NCI-H2227 (cell line): Measurements from ENCODE around the gene LIMS4.
"Not testable (repeated sequence)": the region's sequence is repeated elsewhere in the genome, so short reads cannot be mapped to it uniquely, and the experiment has no call there.

Source experiments
- DNase-seq: peaks from one replicate; lab custom pipeline; 2025; ENCODE audit not compliant: unreplicated experiment; lab: John Stamatoyannopoulos, UW

The LIMS4 gene, protein sequence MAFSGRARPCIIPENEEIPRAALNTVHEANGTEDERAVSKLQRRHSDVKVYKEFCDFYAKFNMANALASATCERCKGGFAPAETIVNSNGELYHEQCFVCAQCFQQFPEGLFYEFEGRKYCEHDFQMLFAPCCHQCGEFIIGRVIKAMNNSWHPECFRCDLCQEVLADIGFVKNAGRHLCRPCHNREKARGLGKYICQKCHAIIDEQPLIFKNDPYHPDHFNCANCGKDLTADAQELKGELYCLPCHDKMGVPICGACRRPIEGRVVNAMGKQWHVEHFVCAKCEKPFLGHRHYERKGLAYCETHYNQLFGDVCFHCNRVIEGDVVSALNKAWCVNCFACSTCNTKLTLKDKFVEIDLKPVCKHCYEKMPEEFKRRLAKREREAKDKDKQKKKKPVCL

DNA sequence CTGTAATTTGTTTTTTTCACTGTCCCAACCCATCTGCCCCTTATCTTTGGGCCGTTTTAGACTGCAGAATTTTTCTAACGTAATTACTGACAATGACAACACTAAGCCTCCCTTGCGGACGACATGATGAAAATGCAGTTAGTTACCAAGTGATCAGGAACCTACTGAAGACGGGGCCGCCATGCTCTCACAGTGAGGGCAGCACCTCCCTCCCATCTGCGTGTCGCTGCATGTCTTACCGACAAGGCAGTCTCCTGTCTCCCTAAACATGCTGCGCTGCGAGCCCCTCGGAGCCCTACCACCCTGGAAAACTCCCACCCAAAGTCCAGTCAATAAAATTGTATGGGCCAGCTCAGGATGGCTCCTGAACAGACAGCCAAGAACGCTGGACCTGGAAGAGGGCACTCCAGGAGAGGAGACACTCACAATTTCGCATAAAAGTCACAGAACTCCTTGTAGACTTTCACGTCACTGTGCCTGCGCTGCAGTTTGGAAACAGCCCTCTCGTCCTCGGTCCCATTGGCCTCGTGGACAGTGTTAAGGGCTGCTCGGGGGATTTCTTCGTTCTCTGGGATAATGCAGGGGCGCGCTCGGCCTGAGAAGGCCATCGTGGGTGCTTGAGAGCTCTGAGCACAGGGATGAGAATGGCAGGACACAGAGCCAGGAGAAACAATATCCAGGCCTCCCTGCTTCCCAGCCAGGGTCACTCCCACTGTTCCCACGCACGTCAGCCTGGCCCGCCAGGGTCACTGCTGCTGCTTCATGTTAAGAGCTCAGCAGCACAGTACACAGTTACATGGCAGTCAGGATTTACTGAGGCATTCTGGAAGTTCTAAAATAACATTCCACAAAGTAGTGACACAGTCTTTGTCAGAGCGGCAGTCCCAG is at the start of gene LIMS4:
LIMS4 (minus strand) TSS at position 646 of the 888 bp plus-strand sequence; CDS start at position 608, 38 bp downstream.
- DNase-seq, result not testable (repeated sequence)

DNA sequence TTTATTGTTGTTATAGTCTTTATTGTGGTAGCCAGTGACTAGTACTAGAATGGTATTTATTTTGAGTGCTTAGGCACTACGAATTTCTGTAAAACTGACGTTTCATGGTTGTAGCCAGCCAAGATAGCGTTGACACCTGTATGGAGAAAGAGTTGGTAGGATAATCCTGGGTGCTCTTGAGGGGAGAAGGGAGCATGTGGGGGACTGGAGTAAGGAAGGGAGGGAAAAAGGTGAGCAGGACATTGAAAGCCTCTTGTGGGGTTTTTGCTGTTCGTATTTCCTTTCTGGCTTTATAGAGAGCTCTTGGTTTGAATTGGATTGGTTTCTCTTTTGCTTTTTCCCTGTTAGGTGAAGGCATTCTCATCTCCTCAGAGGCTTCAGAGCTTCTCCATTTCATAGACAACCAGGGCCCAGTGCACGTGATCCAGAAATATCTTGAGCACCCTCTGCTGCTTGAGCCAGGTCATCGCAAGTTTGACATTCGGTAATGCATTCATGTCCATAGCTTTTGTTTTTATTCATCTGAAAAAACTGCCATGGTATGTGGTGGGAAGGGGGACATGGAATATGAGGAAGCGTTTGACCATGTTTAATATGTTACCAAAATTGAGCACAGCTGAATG is 27.2 kb upstream of the LIMS4 start:
- DNase-seq, result not testable (repeated sequence)

DNA sequence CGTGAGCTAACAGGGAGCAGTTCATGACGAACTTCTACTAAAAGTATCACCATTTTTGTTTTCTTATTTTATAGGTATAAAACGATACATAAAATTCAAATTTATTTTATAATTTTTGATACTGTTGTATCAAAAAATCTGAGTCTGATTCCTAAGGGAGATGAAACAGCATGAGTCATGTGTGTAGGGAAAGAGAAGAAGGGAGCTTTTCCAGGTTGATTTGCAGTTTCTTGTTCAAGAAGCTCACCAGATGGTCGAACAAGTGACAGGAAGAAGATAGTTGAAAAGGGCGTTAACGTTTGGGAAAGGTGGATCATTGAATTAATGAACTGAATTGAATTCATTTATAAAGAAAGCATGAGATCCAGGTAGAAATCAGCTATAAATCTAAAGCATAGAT is 23.4 kb upstream of the LIMS4 start:
- not testable (repeated sequence) for DNase-seq

DNA sequence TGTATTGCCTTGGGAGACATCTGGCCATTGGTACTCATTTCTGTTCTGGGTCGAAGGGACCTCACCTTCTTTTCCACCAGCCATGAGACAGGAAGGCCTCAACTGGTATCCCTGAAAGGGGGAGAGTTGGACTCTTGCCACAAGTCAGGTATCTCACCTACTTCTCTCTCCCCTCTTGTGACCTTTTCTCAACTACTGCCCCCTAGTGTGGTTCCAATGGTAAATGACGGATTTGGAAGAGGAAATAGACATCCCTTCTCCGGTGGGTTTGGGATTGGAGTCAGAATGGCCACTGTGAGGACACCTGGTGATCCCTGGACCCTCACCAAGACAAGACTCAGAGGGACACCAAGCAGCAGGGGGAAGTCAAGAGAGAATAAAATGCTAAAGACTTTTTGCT is 21.9 kb upstream of the LIMS4 start:
- DNase-seq, result not testable (repeated sequence)

DNA sequence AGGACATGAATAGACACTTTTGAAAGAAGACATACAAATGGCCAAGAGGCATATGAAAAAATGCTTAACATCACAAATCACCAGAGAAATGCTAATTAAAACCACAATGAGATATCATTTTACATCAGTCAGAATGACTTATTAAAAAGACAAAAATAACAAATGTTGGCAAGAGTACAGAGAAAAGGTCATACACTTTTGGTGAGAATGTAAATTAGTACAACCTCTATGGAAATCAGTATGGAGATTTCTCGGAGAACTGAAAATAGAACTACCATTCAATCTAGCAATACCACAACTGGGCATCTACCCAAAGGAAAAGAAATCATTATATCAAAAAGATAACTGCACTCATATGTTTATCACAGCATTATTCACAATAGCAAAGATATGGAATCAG is 16.4 kb upstream of the LIMS4 start:
- not testable (repeated sequence) for DNase-seq

DNA sequence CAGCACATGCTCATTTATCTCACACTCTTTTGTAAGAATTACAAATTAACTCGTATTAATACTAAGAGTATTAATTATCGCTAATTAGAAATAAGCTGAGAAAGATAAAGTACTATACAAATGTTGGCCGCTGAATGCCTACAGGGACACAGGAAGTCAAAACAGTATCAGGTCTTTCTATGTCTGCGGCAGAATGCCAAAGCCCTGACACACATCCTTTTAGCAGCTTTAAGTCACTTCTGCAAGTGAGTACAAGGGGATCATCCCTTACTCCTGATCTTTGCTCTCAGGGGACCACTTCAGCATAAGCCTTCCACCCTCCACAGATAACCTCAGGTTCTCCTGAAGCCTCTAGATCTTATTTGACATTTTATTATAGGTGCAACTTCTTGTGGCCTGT is 10.1 kb upstream of the LIMS4 start:
- not testable (repeated sequence) for DNase-seq

DNA sequence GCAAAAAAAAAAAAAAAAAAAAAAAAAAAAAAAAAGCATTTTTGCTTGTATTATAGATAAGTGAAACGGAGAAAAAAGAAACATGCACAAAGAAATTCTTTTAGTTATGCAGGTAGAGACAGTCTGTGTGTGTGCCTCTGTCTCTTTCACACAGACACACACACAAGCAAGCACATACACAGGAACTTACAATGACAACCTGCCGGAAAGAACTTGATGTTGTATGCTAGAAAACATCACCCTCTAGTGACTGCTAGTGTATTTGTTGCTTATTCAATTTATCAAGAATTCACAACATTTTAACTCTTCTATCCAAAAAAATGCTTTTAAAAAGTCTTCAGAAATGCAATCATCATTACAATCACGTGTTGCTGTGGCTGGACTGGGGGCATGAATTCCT is 8.6 kb upstream of the LIMS4 start:
- DNase-seq, result not testable (repeated sequence)

DNA sequence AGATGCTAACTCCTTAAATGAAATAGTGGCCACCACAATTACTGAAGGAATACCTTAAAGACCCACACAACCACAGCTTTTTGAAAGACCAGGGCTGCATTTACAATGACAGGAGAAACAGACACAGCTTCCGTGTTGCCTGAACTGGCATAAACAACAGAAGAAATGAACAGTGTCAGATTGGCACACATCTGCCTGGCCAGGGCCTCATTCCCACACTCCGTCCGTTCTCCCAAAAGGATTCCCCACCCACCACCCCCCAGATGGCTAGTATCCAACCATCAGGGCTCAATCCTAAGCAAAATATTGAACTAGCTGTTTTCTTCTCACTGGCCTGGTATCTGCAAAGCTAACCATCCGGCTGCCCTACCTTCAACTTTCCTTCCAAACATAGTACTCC is 7.5 kb upstream of the LIMS4 start:
- DNase-seq, result not testable (repeated sequence)

DNA sequence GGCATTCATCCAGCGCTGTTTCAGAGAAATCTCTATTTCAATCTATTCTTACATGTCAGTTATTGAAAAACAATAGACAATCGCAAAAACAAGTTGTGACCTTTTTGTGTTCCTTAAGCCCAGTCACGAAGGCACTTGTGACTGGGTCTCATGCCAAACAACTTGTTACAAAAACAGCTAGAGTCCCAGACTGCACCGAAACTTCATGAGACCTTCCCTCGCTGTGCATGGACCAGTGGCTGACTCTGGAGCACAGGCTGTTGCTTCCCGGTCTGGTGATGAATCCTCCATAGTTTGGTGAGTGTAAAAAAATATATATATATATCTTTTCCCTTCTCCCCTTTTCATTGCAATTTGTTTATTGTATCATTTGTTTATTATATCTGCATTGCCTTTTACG is 4.8 kb upstream of the LIMS4 start:
- DNase-seq, result not testable (repeated sequence)

DNA sequence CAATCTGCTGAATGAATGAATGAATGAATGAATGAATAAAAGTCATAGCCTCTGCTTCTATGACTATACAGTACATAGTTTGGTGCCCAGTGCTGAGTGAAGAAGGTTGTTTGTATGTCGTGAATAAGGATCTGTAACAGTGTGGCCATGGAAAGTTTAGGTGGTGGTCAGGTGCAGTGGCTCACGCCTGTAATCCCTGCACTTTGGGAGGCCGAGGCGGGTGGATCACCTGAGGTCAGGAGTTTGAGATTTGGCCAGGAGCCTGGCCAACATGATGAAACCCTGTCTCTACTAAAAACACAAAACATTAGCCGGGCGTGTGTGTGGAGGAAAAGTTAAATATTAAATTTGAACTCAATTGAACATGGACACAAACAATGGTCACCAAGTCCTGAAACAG is 4.3 kb upstream of the LIMS4 start:
- DNase-seq, result not testable (repeated sequence)

DNA sequence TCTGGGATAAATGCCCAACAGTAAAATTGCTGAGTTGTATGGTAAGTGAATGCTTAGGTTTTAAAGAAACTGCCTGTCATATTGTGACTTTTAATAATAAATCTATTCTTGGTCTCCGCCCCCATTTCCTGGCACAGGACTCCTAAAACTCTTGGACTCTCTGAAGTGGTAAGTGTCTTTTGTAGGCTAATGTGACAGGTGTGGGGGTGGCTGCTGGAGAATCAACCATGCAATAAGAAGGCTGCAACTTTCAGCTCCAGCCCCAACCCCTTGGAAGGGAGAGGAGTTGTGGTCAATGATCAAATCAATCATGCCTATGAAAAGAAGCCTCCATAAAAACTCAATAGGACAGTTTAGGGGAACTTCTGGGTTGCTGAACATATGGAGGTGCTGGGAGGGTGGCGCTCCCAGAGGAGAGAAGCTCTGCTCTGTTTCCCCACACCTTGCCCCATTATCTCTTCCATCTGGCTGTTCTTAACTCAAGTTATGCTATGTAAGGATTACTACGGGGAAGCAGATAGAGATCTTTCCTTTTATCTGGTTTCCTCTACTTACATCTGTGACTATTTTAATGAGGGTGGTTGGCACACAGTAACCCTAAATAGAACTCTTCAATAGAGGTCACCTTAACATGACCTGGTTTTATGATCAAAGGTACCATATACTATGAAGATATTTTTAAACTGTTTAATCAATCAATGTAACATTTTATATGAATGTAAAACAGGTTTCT is 3.2 kb upstream of the LIMS4 start:
- not testable (repeated sequence) for DNase-seq

DNA sequence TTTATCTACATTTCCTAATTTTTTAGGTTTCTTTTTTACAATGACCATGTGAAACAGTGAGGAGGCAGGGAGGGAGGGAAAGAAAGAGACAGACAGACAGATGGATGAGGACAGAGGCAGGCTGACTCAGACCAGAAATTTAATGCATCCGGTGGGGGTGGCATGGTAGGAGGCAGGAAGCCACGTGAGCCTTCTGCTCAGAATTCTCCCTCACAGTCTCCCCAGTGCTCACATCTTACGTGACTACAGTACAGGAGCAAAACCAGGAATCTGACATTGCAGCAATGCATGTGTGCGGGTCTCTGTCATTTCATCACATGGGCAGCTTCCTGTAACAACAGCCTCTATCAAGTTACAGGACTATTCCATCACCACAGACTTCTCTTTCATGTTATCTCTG is 2.3 kb upstream of the LIMS4 start:
- DNase-seq, result not testable (repeated sequence)

DNA sequence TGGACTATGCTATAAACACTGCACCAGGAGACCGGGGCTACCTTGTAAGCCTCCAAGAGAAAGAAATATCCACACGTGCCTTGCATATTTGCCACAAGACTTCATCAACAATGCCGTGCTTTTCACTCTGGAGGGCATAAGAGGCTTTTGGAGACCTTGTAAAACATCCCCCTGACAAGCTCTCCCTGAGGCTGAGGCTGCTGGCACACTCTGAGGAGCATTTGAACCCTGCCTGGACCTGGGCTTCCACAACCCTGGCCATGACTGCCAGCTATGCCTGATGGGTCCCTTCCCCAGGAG is 393 bp upstream of the LIMS4 start:
- not testable (repeated sequence) for DNase-seq

DNA sequence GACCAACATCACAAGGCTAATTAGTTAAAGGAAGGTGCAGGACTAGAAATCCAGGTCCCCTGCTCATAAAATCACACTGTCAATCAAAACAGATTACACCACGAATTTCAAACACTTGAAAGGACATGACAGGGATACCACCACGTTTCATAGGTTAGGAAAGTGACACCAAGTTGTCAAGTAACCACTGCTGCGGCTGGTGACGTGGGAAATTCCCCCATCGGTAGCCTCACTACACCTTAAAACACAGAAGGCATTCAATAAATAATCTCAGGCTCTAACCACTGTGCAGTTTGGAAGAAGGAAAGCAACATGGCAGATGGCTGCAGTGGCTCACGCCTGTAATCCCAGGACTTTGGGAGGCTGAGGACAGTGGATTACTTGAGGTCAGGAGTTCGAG is 3.7 kb downstream of the LIMS4 start:
- not testable (repeated sequence) for DNase-seq

DNA sequence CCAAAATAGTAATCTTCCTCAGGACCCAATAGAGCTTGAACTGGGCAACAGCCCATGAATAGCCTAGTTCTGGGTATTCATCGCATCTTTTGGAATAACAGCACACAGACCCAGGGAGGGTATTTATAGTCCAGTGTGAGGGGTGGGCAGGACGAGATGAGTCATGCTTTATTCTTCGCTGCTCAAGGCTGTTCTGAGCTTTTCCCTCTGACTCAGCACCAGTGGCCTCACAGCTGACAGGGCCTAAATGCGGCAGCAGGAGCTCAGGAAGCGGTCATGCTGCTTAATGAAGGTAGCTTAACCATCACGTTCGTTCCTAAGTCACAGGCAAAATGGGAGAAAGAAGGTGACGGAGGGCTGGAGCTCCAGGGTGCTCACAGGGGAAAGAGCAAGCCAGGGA is 7.3 kb downstream of the LIMS4 start:
- not testable (repeated sequence) for DNase-seq

DNA sequence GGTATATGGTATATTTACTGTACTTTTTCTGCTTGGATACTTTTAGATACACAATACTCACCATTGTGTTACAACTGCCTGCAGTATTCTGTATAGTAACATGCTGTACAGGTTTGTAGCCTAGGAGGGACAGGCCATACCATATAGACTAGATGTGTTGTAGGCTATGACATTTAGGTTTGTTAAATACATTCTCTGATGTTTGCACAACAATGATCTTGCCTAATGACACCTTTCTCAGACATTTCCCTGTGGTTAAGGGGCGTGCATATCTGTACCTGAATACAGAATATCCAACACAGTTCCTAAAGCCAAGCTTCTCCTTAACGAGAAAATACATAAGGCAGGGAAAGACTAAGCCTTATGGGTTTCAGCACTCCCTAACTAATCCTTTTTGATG is 10.2 kb downstream of the LIMS4 start:
- DNase-seq, result not testable (repeated sequence)

DNA sequence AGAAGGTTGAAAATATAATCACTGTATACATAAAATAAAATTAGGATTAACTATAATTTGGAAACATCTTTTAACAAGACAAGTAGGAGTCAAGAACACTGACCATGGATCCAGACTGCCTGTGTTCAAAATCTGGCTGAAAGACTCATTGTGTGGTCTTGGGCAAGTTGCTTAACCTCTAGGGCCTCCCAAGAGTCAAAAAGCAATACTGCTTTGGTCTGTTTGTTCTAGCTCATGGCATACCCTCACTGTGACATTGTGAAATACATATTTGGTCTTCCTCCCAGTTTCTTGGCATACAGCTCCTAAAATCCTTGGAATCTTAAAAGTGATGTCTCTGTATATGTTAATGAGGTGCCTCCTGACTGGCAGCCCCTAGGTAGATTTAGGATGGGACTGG is 12.3 kb downstream of the LIMS4 start:
- DNase-seq, result not testable (repeated sequence)

DNA sequence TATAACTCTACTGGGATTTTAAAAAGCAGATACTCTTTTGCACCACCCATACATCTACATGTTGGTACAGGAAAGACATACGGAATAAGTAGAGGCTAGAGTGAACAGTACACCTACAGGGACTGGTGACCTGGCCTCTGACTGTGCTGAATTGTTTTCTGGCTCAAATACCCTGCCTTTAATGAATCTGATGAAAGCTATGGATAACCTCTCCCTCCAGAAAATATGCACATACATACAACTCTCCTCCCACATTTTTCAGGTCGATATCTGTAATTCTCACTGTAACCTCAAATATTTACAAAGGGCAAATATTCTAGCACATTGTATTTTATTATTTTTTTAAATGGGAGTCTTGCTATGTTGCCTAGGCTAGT is 15.4 kb downstream of the LIMS4 start:
- not testable (repeated sequence) for DNase-seq

DNA sequence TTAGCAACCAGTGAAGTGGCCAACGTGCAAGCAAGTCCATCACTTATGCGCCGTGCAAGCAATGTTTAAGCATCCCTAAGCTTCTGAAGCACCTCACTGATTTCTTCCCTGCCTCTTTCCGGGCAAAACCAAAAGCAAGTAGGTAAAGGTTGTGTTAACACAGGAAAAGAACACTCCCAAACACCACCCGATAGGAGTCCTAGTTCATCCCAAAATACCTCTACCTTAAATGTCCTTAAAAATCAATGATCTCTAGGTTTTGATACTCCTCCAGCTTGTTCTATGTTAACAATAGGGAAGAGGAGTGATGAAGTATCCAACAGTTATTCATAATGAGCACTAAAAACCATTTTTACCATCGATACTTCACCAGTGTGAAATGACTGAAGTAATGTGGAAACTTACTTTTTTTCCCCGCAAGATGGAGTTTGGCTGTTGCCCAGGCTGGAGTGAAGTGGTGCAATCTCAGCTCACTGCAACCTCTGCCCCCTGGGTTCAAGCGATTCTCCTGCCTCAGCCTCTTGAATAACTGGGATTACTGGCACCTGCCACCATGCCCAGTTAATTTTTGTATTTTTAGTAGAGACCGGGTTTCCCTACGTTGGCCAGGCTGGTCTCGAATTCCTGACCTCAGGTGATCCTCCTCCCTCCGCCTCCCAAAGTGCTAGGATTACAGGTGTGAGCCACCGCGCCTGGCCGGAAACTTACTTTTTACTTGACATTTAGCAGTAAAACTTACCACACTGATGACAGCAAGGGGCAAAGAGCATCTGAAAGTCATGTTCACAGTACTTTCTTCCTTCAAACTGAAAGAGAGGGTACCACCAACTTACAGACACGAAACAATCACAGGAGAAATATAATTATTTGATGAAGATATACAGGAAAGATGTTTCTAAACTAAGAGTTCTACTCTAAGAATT is 16.1 kb downstream of the LIMS4 start:
- not testable (repeated sequence) for DNase-seq
